Hair follicle dermal papilla cell (primary cell): ENCODE measurements around the gene NDUFAF3. TPM values are rescaled to one million over a fixed set of nuclear protein-coding genes. Genes with fewer than 3 reads are reported as not detected.
A peak's percentile ranks its signal among the peaks of the same experiment; 100 is the strongest.

ENCODE experiments used
- small RNA-seq: library from RNA; depleted of rRNA; stranded (forward); fragments of <200 nt; gene quantifications from one replicate; pipeline ENCODE3, GENCODE V24; 2012
- total RNA-seq: library from RNA; depleted of rRNA; stranded (reverse); fragments of >200 nt; gene quantifications from 2 replicates; pipeline ENCODE4 v1.2.3, GENCODE V29; 2012

The NDUFAF3 gene, protein sequence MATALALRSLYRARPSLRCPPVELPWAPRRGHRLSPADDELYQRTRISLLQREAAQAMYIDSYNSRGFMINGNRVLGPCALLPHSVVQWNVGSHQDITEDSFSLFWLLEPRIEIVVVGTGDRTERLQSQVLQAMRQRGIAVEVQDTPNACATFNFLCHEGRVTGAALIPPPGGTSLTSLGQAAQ
- total RNA-seq = 37.2 and 47.7 TPM in 2 replicates

DNA sequence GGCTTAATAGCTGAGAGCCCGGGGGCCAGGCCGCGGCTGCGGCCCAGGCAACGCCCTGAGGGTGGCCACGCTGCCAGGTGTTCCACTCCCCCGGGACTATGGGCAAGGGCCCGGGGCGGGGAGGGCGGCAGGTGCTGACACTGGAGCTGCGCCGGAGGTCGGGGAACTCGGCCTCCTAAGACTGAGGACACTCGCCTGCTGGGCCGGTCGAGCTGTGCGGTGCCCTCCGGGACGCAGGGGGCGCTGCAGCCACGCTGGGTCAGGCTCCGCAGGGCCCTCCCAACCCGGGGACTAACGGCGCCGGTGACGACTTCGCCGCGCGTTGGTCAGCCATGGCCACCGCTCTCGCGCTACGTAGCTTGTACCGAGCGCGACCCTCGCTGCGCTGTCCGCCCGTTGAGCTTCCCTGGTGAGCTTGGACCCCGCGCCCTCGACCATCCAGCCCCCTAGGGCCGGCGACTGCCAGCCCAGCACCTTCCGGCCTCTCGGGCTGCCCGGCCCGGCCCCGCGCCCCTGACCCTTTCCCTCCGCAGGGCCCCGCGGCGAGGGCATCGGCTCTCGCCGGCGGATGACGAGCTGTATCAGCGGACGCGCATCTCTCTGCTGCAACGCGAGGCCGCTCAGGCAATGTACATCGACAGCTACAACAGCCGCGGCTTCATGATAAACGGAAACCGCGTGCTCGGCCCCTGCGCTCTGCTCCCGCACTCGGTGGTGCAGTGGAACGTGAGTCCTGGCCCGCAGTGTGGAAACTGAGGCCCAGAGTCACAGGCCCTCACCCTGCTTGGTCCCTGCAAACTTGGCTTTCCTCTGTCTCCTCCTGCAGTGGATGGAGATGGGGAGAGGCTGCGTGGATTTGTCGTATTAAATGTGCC lies at the start of gene NDUFAF3:
Gene NDUFAF3, plus strand, starts transcription at position 309 of the 875 bp plus-strand sequence. Its CDS starts 24 bp downstream, at position 333.

DNA sequence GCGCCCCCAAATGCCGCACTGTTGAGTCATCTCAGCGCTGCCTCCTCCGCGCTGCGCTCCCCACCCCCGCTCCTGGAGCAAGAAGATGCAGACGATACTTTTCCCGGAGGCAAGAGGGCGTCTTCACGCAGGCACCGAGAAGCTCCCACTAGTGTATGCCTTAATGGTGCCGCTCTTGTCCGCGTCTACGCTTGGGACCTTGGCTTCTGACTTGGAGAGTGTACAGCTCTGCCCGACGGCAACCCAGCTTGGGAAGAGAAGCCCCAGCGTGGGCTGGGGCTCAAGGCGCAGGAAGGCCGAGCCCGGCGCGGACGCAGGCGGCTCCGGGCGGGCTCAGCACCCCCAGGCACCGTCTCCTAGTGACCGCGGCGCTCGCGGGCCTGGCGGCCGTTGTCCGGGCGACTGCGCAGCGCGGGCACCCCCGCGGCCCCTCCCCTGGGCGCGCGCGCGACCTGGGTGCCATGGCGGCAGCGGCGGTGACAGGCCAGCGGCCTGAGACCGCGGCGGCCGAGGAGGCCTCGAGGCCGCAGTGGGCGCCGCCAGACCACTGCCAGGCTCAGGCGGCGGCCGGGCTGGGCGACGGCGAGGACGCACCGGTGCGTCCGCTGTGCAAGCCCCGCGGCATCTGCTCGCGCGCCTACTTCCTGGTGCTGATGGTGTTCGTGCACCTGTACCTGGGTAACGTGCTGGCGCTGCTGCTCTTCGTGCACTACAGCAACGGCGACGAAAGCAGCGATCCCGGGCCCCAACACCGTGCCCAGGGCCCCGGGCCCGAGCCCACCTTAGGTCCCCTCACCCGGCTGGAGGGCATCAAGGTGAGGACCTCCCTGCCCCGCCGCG lies 31.9 kb upstream of the NDUFAF3 start, which contains the start of gene P4HTM:
Gene P4HTM, plus strand, starts transcription at position 446 of the 840 bp plus-strand sequence. Its CDS starts 16 bp downstream, at position 462.

DNA sequence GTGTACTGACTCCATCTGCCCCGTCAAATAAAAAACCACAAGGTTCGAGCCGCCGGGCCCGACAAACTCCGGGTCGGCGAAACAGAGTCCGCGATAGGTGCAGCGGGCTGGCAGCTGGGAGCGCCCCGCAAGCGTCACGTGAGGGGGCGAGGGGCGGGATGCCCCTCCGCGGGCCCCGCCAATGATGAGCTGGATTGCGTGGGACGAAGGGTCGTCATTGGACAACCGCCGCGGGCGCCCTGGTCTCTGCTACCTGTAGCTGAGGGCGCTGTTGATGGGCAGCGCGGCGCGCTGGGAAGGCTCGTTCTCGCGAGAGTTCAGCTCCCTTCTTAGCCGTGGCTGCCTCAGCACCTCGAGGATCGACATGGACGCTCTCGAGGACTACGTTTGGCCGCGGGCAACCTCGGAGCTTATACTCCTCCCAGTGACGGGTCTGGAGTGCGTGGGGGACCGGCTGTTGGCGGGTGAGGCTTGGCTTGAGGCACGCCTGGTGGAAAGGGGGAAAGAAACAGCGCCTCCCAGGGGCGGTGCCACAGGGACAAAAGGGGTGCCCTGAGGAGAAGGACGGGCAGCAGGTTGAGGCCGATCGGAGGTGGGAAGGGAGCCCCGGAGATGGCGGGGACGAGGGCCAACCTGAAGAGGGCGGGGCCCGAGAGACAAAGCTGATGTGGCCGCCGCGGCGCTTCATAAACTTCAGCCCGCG lies 14.7 kb upstream of the NDUFAF3 start, which contains the start of gene WDR6:
Gene WDR6, plus strand, starts transcription at position 324 of the 703 bp plus-strand sequence. Its CDS starts 41 bp downstream, at position 365.

DNA sequence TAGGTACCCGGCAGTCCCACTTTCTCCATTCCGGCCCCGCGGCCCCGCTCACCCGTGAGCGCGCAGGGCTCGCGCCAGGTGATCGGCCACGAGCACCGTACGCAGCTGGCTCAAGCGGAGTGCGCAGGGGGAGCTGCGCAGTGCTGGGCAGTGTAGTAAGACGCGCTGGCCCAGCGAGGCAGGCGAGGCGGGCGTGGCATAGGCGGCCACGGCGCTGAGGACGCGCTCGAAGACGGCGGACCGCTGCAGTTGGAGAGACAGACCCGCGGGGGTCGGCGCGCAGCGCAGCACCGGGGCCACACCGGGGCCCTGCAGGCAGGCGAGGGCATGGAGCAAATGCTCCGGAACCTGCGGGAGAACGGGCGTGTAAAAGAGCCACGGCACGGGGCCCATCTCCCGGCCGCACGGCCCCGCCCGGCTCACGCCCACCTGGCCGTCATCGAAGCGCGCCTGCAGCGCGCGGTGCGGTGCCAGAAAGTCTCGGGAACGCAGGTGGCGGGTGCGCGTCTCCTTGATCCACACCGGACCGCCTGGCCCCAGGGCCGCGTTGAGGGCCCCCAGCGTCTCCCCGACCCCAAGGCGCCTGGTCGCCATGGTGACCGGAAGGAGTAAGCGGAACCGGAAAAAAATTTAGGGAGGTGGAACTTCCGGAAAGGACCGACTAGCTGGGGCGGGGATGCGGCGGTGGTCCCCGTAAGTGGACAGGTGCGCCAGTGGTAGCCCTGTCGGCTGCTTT lies 3.8 kb upstream of the NDUFAF3 start, which contains the start of gene DALRD3:
Gene DALRD3, minus strand, starts transcription at position 610 of the 736 bp plus-strand sequence. Its CDS starts 16 bp downstream, at position 594.

DNA sequence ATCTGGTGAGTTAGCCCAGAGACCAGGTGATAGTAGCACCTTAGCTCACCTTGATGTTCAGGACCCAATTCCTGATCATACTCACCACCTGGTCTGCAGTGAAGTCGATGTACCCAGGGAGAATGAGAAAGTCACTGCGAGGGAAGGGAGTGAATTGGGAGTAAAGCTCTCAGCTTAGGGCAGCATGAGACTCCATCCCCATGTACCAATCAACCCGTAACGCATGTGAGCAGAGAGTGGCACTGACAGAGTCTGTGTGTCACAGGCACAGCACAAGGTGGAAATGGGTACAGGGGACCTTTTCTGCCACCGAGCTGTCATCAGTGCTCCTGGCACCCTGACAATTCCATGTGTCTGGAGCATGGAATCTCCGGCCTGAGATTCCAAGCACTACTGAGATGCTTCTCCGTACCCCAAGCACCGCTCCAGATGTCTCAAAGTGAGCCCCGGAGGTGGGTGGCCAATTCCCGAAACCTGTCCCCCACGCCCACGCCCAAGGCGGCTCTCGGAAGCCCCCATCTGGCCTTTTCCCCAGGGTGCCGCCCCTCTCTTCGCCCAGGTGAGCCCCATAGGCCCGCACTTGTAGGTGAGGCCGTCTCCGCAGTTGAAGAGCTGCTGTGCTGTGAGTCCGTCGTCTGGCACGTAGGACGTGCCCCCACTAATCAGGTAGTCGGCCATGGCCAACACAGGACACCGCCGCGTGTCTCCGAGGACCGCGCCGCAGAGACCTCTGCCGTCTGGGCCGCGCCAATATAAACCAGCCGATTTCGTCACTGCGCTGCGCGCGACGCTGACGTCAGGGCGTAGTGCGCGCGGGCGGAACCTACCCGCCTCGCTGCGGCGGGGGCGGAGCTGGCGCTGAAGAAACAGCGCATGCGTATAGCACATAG lies 7.0 kb downstream of the NDUFAF3 start, which contains the start of gene IMPDH2:
Gene IMPDH2, minus strand, starts transcription at position 726 of the 890 bp plus-strand sequence. Its CDS starts 48 bp downstream, at position 678.

Small RNA genes within 50 kb of the gene (small RNA-seq; reads per million reads assigned to genes)
- 38,654 reads per million, percentile 100 among the genes with 10 or more reads in this experiment for gene MIR191
- gene MIR425 = 3,717 reads per million, percentile 100 among the genes with 10 or more reads in this experiment

Other genes with a start within 250 kb of the NDUFAF3 start
- gene PRKAR2A, start 174.2 kb upstream of the NDUFAF3 start, total RNA-seq = 36.8 and 43.3 TPM in 2 replicates
- gene SLC25A20, start 123.2 kb upstream of the NDUFAF3 start, total RNA-seq = 18.3 and 20.3 TPM in 2 replicates
- 66.3 and 78.5 TPM in 2 replicates for gene ARIH2, start 103.3 kb upstream of the NDUFAF3 start, total RNA-seq
- 23.4 and 31.8 TPM in 2 replicates for gene P4HTM, start 31.9 kb upstream of the NDUFAF3 start, total RNA-seq
- gene WDR6, start 14.7 kb upstream of the NDUFAF3 start, total RNA-seq = 74.2 and 89.4 TPM in 2 replicates
- 52.3 and 52.6 TPM in 2 replicates for gene DALRD3, start 3.5 kb upstream of the NDUFAF3 start, total RNA-seq
- 247 and 273 TPM in 2 replicates for gene IMPDH2, start 7.3 kb downstream of the NDUFAF3 start, total RNA-seq
- 96.7 and 144 TPM in 2 replicates for gene QRICH1, start 72.0 kb downstream of the NDUFAF3 start, total RNA-seq
- 476 and 496 TPM in 2 replicates for gene QARS1, start 82.6 kb downstream of the NDUFAF3 start, total RNA-seq
- 39.1 and 51.3 TPM in 2 replicates for gene USP19, start 98.7 kb downstream of the NDUFAF3 start, total RNA-seq
- 373 and 453 TPM in 2 replicates for gene LAMB2, start 110.9 kb downstream of the NDUFAF3 start, total RNA-seq
- 36.8 and 37.6 TPM in 2 replicates for gene CCDC71, start 144.2 kb downstream of the NDUFAF3 start, total RNA-seq
- gene KLHDC8B, start 149.5 kb downstream of the NDUFAF3 start, total RNA-seq = 18.8 and 24.0 TPM in 2 replicates